Upper lobe of left lung (tissue), 4 donors: ENCODE results near the gene KIF25.

ENCODE experiments used
- CTCF ChIP-seq, 6 experiments: fragments of 450-650 bp in 4 of 6; fragments of 200-600 bp in 2 of 6; sonication (generic) in 2 of 6; IDR thresholded peaks; one replicate each; pipeline ENCODE4 v1.5.1; 2016 to 2019; ENCODE audit warnings: antibody characterized with exemption in 6 of 6
- EP300 ChIP-seq, 4 donors: sonication (generic); formaldehyde crosslinking; IDR thresholded peaks; one replicate each; pipeline ENCODE4 v1.5.1; 2017; ENCODE audit warnings: antibody characterized with exemption in 4 of 4, control low read depth in 2 of 4
- POLR2A ChIP-seq, 4 donors: fragments of 450-650 bp; IDR thresholded peaks; one replicate each; pipeline ENCODE4 v1.5.1; 2016 to 2017; ENCODE audit warnings: antibody characterized with exemption in 4 of 4, mild to moderate bottlenecking in 2 of 4
- POLR2AphosphoS5 ChIP-seq, 2 donors: sonication (generic); formaldehyde crosslinking; IDR thresholded peaks; one replicate each; pipeline ENCODE4 v1.5.1; 2017; ENCODE audit warnings: antibody characterized with exemption in 2 of 2

GRCh38 chr6:167985911-167986595, 11.4 kb upstream of the KIF25 start:
- TF ChIP-seq CTCF (IDR thresholded peaks at IDR 0.05): no peak
- no peak for TF ChIP-seq POLR2A (IDR thresholded peaks at IDR 0.05)
- no peak for TF ChIP-seq EP300 (IDR thresholded peaks at IDR 0.05)
- no peak for TF ChIP-seq POLR2AphosphoS5 (IDR thresholded peaks at IDR 0.05)
